IPS DF 6.9 (cell line): Measurements from ENCODE around the gene MIA2.

Experiments
- DNase-seq: peaks from one replicate; pipeline ENCODE4 v3.0.0-alpha.2; 2013; ENCODE audit warnings: low read depth, low spot score
- H3K27ac ChIP-seq: one replicate; pipeline ENCODE4 v1.5.1; 2013; ENCODE audit warnings: low read length, control low read depth
- H3K27me3 ChIP-seq: 2 replicates; pipeline ENCODE4 v1.6.1; 2013; ENCODE audit warnings: mild to moderate bottlenecking, low read length; ENCODE audit not compliant: control insufficient read depth, insufficient read depth
- H3K36me3 ChIP-seq: 2 replicates; pipeline ENCODE4 v1.6.1; 2013; ENCODE audit warnings: low read length; ENCODE audit not compliant: control insufficient read depth, insufficient read depth
- H3K4me1 ChIP-seq: 2 replicates; pipeline ENCODE4 v1.6.1; 2013; ENCODE audit warnings: low read length; ENCODE audit not compliant: control insufficient read depth, insufficient read depth
- H3K4me3 ChIP-seq: 2 replicates; pipeline ENCODE4 v1.5.1; 2013; ENCODE audit warnings: mild to moderate bottlenecking, low read length
- H3K9me3 ChIP-seq: 2 replicates; pipeline ENCODE4 v1.6.1; 2013; ENCODE audit warnings: low read length, inconsistent platforms; ENCODE audit not compliant: control insufficient read depth, insufficient read depth
- WGBS: extraction: QIAGEN DNeasy Blood & Tissue Kit; methylation state at CpG from one replicate; pipeline ENCODE4 v1.1.7; 2013; ENCODE audit warnings: mixed read lengths, missing lambda C conversion rate; ENCODE audit not compliant: insufficient read length, insufficient coverage; 5-methylcytosine and 5-hydroxymethylcytosine counted together

Gene MIA2

DNA sequence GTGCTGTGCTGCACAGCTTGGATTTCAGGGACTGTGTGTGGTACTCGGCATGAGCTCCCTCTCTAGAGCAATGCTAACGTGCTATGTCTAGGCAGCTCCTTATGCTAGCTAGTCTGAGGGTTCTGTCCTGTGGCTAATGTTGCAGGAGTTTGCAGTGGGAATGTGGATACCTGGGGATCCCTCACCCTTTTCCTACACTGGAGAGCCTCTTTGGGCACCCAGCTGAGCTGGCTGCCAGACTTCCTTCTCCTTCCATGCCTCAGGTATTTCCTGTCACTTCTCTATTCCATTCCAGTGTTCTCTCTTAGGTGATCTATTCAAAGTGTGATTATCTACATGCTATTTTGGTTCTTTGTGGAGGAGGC, 133.7 kb downstream of the MIA2 start:
- Histone ChIP-seq H3K27me3 (no peaks in the 10 kb centered on the region), H3K4me1 (peaks cover 4% of the 10 kb centered on the region; the same call in 1 of the 2 replicates), H3K27ac (no peak overlapping the region), H3K9me3 (no peaks in the 10 kb centered on the region), H3K36me3 (no peaks in the 10 kb centered on the region), H3K4me3 (no peak overlapping the region)
- DNase-seq, result no peak
- no CpG with 5 or more reads among the region's 2 CpGs for WGBS

DNA sequence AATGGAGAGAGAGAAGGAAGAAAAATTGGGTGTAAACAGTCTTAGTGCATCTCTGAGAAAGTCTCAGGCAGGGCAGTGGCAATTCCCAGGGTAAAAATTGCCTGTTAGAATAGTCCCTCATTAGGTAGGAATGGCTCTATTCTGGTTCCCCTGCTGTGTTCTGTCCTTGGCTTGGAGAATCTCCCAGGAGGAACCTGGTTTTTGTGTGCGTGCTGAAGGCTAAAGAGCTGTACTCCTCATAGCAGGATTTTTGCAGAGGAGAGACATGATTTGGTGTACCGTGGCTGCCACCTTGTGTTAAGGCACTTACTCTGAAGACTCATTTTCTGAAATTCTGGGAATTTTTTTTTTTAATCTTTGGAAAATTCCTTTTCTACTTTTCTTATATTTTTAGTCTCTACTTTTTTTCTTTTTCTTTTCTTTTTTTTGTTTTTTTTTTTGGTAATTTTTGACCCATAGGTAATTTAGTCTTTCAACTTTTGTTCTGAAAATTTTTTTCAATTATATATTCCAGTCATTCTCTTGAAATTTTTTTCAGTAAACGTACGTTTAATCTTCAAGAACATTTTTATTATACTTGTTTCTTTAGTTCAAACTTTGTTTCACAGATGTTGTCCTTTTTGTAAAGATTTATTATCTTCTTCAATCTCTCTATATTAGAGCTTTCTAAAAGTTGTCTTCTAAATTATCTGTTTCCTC, 134.7 kb downstream of the MIA2 start:
- no peak overlapping the region for H3K4me3 ChIP-seq
- H3K27ac ChIP-seq, result no peak overlapping the region
- H3K4me1 ChIP-seq, result peaks cover 4% of the 10 kb centered on the region; the same call in 1 of the 2 replicates
- no CpG with 5 or more reads among the region's 4 CpGs for WGBS
- DNase-seq, result peak; percentile 70
- H3K9me3 ChIP-seq, result no peaks in the 10 kb centered on the region
- no peaks in the 10 kb centered on the region for H3K27me3 ChIP-seq
- no peaks in the 10 kb centered on the region for H3K36me3 ChIP-seq

DNA sequence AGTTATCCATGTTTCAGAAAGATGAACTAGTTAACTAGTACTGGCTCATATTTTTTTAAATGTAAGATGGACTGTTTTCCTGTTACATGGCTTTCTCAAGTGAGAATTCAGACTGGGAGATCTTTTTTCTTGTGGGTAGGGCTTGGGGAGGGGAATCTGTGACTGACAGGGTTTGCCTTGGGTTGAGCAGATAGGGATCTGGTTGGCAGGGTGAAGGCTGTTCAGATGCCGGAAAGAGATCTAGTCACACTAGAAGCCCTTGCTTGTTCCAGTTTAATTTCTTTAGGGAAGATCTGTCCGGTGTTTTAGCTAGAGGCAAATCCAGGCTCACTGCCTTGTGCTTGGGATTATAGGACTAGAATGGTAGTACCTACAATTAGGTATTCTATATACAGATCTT, 135.3 kb downstream of the MIA2 start:
- peaks cover 4% of the 10 kb centered on the region; the same call in 1 of the 2 replicates for H3K4me1 ChIP-seq
- no peak for DNase-seq
- no peaks in the 10 kb centered on the region for H3K9me3 ChIP-seq
- WGBS, result no CpG with 5 or more reads among the region's 2 CpGs
- no peak overlapping the region for H3K27ac ChIP-seq
- H3K4me3 ChIP-seq, result no peak overlapping the region
- no peaks in the 10 kb centered on the region for H3K36me3 ChIP-seq
- H3K27me3 ChIP-seq, result no peaks in the 10 kb centered on the region

DNA sequence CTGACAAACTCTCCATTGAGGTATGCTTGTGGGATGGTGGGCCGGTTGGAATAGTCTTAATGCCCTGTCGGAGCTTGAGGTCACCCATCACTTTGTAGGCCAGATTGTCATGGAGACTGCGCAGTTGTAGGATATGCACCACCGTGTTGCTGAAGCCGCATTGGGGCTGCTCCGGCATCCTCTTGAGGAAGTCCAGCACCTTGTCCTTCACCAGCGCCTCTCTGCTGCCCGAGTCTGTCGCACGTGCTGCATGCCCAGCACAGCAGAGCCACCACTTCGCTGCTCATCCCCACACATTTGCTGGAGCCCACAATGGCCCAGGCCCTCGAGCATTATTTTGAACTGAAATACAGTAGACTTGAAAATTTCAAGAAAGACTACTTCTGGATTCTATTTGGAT, 136.7 kb downstream of the MIA2 start:
- WGBS, result no CpG with 5 or more reads among the region's 12 CpGs

DNA sequence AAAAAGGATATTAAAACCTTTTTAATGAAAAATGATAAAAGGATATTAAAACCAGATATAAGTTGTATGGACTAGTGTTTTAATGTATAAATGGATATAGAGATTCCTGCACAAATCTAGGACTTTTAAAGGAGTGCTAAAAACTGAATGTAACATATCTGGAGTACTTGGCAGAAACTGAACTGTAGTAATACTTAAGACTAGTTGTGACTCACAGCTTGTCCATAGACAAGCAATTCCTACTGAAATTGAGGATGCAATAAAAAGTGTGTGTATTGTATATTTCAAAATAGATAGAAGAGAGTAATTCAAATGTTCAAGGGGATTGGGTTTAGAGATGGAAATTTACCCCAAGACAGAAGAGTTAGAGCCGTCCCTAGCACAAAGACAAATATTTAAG, 138.9 kb downstream of the MIA2 start:
- Histone ChIP-seq H3K36me3 (no peaks in the 10 kb centered on the region), H3K27ac (no peak overlapping the region), H3K9me3 (no peaks in the 10 kb centered on the region), H3K4me1 (no peaks in the 10 kb centered on the region), H3K27me3 (no peaks in the 10 kb centered on the region), H3K4me3 (no peak overlapping the region)
- DNase-seq, result no peak
- WGBS, result no CpG with 5 or more reads among the region's 1 CpG

More for the DNA sequence above, 136.7 kb downstream of the MIA2 start:
- no peak for DNase-seq
- no peaks in the 10 kb centered on the region for H3K36me3 ChIP-seq
- H3K27ac ChIP-seq, result no peak overlapping the region
- H3K4me1 ChIP-seq, result peaks cover 4% of the 10 kb centered on the region; the same call in 1 of the 2 replicates
- H3K4me3 ChIP-seq, result no peak overlapping the region
- no peaks in the 10 kb centered on the region for H3K9me3 ChIP-seq
- H3K27me3 ChIP-seq, result no peaks in the 10 kb centered on the region

DNA sequence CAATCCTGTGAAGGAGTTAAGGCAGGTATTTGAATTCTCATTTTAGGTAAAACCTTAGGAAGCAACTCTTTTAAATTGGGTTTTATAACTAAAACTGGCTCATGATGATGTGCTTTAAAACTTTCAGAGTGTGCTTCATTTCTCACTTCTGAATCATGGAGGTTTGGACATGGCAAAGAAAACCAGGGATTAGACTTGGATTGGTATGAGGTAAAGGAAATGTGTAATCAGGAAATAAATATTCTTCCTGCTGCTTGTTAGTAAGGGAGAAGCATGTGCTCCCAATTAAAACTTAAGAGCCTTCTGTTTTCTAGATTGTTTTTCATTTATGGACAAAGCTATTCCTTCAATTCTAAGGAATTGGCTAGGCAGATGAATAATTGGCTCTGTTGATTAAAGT, 141.1 kb downstream of the MIA2 start:
- Histone ChIP-seq H3K27me3 (no peaks in the 10 kb centered on the region), H3K9me3 (no peaks in the 10 kb centered on the region), H3K4me3 (no peak overlapping the region), H3K36me3 (no peaks in the 10 kb centered on the region), H3K27ac (no peak overlapping the region), H3K4me1 (no peaks in the 10 kb centered on the region)
- DNase-seq, result no peak

DNA sequence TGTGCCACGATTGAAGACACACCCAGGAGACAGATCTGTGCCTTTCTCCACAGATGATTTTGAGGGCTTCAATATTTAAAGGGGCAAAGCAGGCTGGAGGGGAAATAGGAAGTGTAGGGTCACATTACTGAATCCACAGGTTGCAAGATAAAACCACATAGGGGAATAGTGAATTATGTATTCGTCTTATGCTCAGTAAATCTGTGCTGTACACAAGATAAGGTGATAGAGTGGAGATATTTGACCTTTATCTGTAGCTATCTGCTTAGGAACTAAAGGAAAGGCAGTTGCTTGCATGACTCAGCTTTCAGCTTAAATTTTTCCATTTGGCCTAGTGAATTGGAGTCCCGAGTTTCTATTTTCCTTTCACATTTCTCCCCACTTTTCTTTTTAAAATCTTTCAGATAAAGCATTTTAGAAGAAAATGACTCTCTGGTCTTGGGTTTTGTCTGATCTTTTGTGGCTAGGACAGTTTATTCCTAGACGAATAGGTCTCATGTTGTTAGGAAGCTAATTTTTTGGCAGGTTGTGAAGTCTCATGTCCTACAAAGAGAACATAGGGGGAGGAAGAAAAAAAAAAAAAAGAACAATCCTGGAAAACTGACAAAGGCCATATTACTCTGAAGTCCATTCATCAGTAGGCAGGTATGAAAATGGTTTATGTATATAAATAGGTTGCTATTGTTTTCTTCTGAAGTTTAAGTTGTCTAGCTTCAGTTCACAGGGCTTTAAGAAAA, 143.1 kb downstream of the MIA2 start:
- no peaks in the 10 kb centered on the region for H3K4me1 ChIP-seq
- no peak overlapping the region for H3K4me3 ChIP-seq
- no peak for DNase-seq
- WGBS, result no CpG with 5 or more reads among the region's 4 CpGs
- H3K9me3 ChIP-seq, result no peaks in the 10 kb centered on the region
- H3K36me3 ChIP-seq, result no peaks in the 10 kb centered on the region
- H3K27ac ChIP-seq, result no peak overlapping the region
- H3K27me3 ChIP-seq, result no peaks in the 10 kb centered on the region

DNA sequence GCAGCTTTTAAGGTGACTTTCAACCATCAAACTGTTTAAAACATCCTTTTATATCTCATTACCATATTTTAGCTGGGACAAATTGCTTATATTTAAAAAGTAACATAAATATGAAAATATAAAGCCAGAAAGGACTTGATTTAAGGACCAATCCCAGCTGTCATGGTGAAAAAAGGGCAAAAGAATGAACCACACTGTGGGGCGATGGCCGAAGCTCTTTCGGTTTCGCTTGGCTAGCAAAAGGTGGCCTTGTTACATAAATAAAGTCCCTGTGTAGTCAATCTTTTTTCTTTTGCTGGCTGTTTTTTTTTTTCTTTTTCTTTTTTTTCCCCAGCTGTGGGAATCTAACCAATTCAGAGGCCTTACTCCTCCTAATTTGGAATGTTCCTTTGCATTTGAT, 147.7 kb downstream of the MIA2 start:
- H3K9me3 ChIP-seq, result no peaks in the 10 kb centered on the region
- H3K4me3 ChIP-seq, result no peak overlapping the region
- DNase-seq, result no peak
- H3K36me3 ChIP-seq, result no peaks in the 10 kb centered on the region
- H3K4me1 ChIP-seq, result no peaks in the 10 kb centered on the region
- H3K27me3 ChIP-seq, result no peaks in the 10 kb centered on the region
- no peak overlapping the region for H3K27ac ChIP-seq
- no CpG with 5 or more reads among the region's 4 CpGs for WGBS

DNA sequence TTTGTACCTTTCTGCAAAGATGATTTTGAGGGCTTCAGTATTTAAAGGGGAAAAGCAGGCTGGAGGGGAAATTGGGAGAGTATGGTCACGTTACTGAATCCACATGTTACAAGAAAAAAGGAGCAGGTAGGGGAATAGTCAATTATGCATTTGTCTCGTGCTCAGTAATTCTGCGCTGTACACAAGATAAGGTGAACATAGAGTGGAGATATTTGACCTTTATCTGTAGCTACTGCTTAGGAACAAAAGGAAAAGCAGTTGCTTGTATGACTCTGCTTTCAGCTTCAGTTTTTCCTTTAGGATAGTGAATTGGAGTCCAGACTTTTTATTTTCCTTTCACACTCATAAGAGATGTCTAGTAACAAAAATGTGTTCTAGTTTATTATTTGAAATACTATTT, 148.7 kb downstream of the MIA2 start:
- DNase-seq, result no peak
- Histone ChIP-seq H3K27me3 (no peaks in the 10 kb centered on the region), H3K36me3 (no peaks in the 10 kb centered on the region), H3K4me3 (no peak overlapping the region), H3K4me1 (no peaks in the 10 kb centered on the region), H3K9me3 (no peaks in the 10 kb centered on the region), H3K27ac (no peak overlapping the region)
- no CpG with 5 or more reads among the region's 3 CpGs for WGBS

DNA sequence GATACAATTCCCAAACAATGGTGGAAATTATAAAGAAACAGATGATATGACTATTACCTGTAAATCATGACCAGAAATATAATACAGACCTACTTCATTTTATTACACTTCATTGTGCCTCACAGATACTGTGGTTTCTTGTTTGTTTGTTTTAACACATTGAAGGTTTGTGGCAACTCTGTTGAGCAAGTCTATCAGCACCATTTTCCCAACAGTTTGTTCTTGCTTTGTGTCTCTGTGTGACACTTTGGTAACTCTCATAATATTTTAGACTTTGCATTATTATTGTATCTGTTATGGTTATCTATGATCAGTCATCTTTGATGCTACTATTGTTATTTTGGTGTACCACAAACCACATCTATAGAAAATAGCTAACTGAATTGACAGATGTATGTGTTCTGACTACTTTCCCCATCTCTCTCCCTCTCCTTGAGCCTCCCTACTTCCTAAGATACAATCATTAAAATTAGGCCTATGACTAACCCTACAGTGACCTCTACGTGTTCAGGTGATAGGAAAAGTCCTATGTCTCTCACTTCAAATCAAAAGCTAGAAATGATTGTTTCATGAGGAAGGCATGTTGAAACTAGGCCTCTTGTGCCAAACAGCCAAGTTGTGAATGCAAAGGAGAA, 149.4 kb downstream of the MIA2 start:
- no peak for DNase-seq
- no peaks in the 10 kb centered on the region for H3K4me1 ChIP-seq
- no peaks in the 10 kb centered on the region for H3K27me3 ChIP-seq
- H3K4me3 ChIP-seq, result no peak overlapping the region
- no peak overlapping the region for H3K27ac ChIP-seq
- no peaks in the 10 kb centered on the region for H3K36me3 ChIP-seq
- H3K9me3 ChIP-seq, result no peaks in the 10 kb centered on the region
- WGBS, result no CpG with 5 or more reads among the region's 1 CpG
